PC-9 (cell line): ENCODE measurements around the gene SLC39A1. TPM values are rescaled to one million over a fixed set of nuclear protein-coding genes. Genes with fewer than 3 reads are reported as not detected.

Source experiments
- BruUV-seq: library from RNA; stranded (reverse); fragments of 400-500 nt; replicated peaks from 2 replicates; lab custom pipeline; 2021; lab: Mats Ljungman, UMichigan
- CTCF ChIA-PET: fragments of 300-600 bp; sonication (Branson Sonifier 250); formaldehyde crosslinking; loops from one replicate; lab custom pipeline; 2022; ENCODE audit warnings: antibody characterized with exemption; lab: Charles Lee
- POLR2A ChIA-PET: fragments of 300-600 bp; sonication (Branson Sonifier 250); formaldehyde crosslinking; loops from one replicate; lab custom pipeline; 2022; ENCODE audit warnings: antibody characterized with exemption; ENCODE audit not compliant: unreplicated experiment; lab: Charles Lee
- DNase-seq, 2 experiments: peaks; one replicate each; pipeline versions ENCODE4 v3.0.0 to v3.0.0-alpha.2; 2015 to 2022; ENCODE audit warnings: mixed read lengths in 1 of 2
- H2AFZ ChIP-seq: fragments of 200-600 bp; sonication (generic); 2 replicates; pipeline ENCODE4 v1.8.1; 2017; ENCODE audit warnings: antibody characterized with exemption
- H3F3A ChIP-seq: fragments of 200-600 bp; sonication (generic); 2 replicates; pipeline ENCODE4 v1.8.1; 2017; ENCODE audit warnings: antibody characterized with exemption, mild to moderate bottlenecking, low read depth; ENCODE audit not compliant: insufficient read depth
- H3K27ac ChIP-seq: fragments of 200-600 bp; sonication (generic); 2 replicates; pipeline ENCODE4 v1.6.1; 2016; ENCODE audit warnings: mixed run types
- H3K27me3 ChIP-seq: fragments of 200-600 bp; sonication (generic); 2 replicates; pipeline ENCODE4 v1.6.1; 2016; ENCODE audit warnings: low read depth, mixed run types; ENCODE audit not compliant: insufficient read depth
- H3K36me3 ChIP-seq: fragments of 200-600 bp; sonication (generic); 2 replicates; pipeline ENCODE4 v1.6.1; 2016; ENCODE audit warnings: low read depth, mixed run types
- H3K4me1 ChIP-seq: fragments of 200-600 bp; sonication (generic); replicated peaks from 2 replicates; pipeline ENCODE4 v1.6.1; 2016; ENCODE audit warnings: mixed run types; ENCODE audit not compliant: insufficient read depth
- H3K4me2 ChIP-seq: fragments of 200-600 bp; sonication (generic); 2 replicates; pipeline ENCODE4 v1.6.1; 2017; ENCODE audit warnings: mixed run types
- H3K4me3 ChIP-seq: fragments of 200-600 bp; sonication (generic); 2 replicates; pipeline ENCODE4 v1.6.1; 2016; ENCODE audit warnings: mixed run types
- H3K79me2 ChIP-seq: fragments of 200-600 bp; sonication (generic); 2 replicates; pipeline ENCODE4 v1.6.1; 2017; ENCODE audit warnings: low read depth, mixed run types
- H3K9me2 ChIP-seq: fragments of 200-600 bp; sonication (generic); 2 replicates; pipeline ENCODE4 v1.8.1; 2017; ENCODE audit warnings: mild to moderate bottlenecking; ENCODE audit not compliant: insufficient read depth
- H3K9me3 ChIP-seq: fragments of 200-600 bp; sonication (generic); 2 replicates; pipeline ENCODE4 v1.8.1; 2016; ENCODE audit warnings: low read depth; ENCODE audit not compliant: insufficient read depth
- H4K20me1 ChIP-seq: fragments of 200-600 bp; sonication (generic); 2 replicates; pipeline ENCODE4 v1.8.1; 2017; ENCODE audit not compliant: insufficient read depth
- EZH2 ChIP-seq: fragments of 200-600 bp; sonication (generic); IDR thresholded peaks from 2 replicates; pipeline ENCODE4 v1.8.0; 2017; ENCODE audit warnings: antibody characterized with exemption, low read depth
- intact Hi-C: fragments of 100-400 bp; cut with micrococcal nuclease; formaldehyde crosslinking; loops from one replicate; pipeline ENCODE4 v1.10.0; 2022; ENCODE audit not compliant: unreplicated experiment
- total RNA-seq: library from RNA; stranded (reverse); gene quantifications from 2 replicates; pipeline ENCODE4 v1.2.3, GENCODE V29; 2021
- TF ChIP-seq, protein P1 (sequence below): fragments of 200-600 bp; sonication (generic); conservative IDR thresholded peaks from 2 replicates; pipeline ENCODE4 v1.6.1; 2017; ENCODE audit warnings: mixed run types, antibody characterized with exemption, mild to moderate bottlenecking, moderate library complexity

Gene SLC39A1
- total RNA-seq, 1 experiment from 2014 or later, result 141 TPM

DNA sequence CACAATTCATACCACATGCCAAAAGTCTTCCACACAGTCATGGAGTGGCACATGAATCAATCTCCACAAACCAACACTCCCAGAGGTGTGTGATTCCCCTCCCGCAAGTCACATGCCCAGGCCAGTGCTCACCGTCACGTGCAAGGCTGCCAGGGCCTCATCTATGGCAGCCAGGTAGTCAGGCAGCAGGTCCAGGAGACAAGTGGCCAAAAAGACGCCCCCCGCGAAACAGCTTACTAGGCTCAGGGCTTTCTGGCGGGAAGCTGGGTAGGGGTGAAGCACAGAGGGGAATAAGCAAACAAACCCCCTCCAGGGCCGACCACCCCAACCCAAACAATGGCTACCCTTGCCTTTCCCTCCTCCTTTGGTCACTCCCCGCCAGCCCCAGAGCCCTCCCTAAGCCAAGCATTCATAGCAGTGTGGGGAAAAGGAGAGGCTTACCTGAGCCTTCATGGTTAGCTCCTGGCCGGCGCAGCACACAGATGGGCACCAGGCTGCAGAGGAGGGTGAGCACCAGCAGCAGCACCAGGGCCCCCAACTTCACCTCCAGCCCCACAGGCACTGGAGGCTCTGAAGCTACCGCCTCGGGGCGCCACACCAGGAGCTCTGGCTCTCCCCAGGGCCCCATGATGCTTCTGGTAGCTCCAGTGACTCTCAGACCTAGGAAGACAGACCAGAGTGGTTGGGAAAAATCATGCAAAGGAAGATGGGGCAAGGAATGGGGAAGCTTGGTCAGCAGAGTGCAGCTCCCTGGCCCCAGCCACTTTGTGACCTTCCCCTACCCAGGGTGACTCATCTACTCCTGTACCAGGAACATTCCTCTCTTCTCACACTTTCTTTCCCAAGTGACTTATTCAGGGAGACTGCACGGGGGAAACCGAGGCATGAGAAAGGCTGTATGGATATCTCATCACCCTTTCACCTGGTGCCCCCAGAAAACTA is 978 bp downstream of the SLC39A1 start:
- H3K4me3 ChIP-seq, result peak overlapping the region; percentile 91
- peak; percentile 57 to 81 for DNase-seq
- peaks cover 1% of the 10 kb centered on the region; the same call in 1 of the 2 replicates for H4K20me1 ChIP-seq
- H3K36me3 ChIP-seq, result no peaks in the 10 kb centered on the region
- H3K4me1 ChIP-seq, result peaks cover 42% of the 10 kb centered on the region
- BruUV-seq, result no TSS peak
- H3K4me2 ChIP-seq, result peak overlapping the region; percentile 98
- peaks cover 55% of the 10 kb centered on the region for H3K79me2 ChIP-seq
- H2AFZ ChIP-seq, result peak overlapping the region; percentile 66
- CTCF ChIA-PET, result interaction anchor here (1.3 kb wide), 1 partner anchor 24 kb away, joined by 4 read pairs; the partner anchor contains the start of gene RAB13
- TF ChIP-seq, protein P1, sequence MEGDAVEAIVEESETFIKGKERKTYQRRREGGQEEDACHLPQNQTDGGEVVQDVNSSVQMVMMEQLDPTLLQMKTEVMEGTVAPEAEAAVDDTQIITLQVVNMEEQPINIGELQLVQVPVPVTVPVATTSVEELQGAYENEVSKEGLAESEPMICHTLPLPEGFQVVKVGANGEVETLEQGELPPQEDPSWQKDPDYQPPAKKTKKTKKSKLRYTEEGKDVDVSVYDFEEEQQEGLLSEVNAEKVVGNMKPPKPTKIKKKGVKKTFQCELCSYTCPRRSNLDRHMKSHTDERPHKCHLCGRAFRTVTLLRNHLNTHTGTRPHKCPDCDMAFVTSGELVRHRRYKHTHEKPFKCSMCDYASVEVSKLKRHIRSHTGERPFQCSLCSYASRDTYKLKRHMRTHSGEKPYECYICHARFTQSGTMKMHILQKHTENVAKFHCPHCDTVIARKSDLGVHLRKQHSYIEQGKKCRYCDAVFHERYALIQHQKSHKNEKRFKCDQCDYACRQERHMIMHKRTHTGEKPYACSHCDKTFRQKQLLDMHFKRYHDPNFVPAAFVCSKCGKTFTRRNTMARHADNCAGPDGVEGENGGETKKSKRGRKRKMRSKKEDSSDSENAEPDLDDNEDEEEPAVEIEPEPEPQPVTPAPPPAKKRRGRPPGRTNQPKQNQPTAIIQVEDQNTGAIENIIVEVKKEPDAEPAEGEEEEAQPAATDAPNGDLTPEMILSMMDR, result no peak
- no peak for TF ChIP-seq EZH2
- H3K27ac ChIP-seq, result peak overlapping the region; percentile 92
- H3F3A ChIP-seq, result peaks cover 71% of the 10 kb centered on the region
- H3K9me3 ChIP-seq, result no peaks in the 10 kb centered on the region
- intact Hi-C loops, result loop anchor here (1.0 to 10.0 kb wide), 4 partner anchors 16 to 428 kb away; partner anchors contain the start of genes DENND4B, HAX1, S100A2 and S100A6
- no peaks in the 10 kb centered on the region for H3K9me2 ChIP-seq
- H3K27me3 ChIP-seq, result no peaks in the 10 kb centered on the region
- POLR2A ChIA-PET, result interaction anchor here (0.5 to 1.1 kb wide), 7 partner anchors 10 to 356 kb away, joined by 3 to 10 read pairs (median 4); partner anchors contain the start of genes JTB, RPS27 and SLC27A3

DNA sequence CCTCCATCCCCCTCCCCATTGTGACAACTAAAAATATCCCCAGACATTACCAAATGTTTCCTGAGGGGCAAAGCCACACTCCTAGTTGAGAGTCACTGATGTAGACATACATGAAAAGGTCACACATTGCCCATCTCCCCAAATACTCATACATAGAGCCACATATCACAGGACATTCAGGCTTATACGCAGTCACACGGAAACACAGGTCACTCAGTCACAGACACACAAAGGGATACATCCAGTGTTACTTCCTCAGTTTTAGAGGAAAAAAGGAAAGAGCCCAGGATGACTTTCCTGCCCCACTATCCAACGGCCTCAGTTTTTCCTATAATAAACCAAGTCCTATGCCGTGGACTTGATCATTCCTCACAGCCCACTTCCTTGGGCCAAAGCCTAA is 1.9 kb downstream of the SLC39A1 start:
- CTCF ChIA-PET, result no interaction called here
- Histone ChIP-seq H3K4me3 (peak overlapping the region; percentile 91; the same call in 1 of the 2 replicates), H2AFZ (no peak overlapping the region), H3K27ac (no peak overlapping the region), H3K79me2 (peaks cover 60% of the 10 kb centered on the region), H4K20me1 (peaks cover 10% of the 10 kb centered on the region), H3K9me2 (no peaks in the 10 kb centered on the region), H3K4me2 (peak overlapping the region; percentile 98), H3F3A (peaks cover 62% of the 10 kb centered on the region), H3K36me3 (no peaks in the 10 kb centered on the region), H3K27me3 (no peaks in the 10 kb centered on the region), H3K9me3 (no peaks in the 10 kb centered on the region), H3K4me1 (peaks cover 45% of the 10 kb centered on the region)
- intact Hi-C loops, result loop anchor here (5.0 to 10.0 kb wide), 3 partner anchors 311 to 427 kb away; partner anchors contain the start of genes HAX1, S100A2 and S100A6
- BruUV-seq, result no TSS peak
- TF ChIP-seq, protein P1, result no peak
- TF ChIP-seq EZH2, result no peak
- POLR2A ChIA-PET, result no interaction called here
- DNase-seq, result no peak

DNA sequence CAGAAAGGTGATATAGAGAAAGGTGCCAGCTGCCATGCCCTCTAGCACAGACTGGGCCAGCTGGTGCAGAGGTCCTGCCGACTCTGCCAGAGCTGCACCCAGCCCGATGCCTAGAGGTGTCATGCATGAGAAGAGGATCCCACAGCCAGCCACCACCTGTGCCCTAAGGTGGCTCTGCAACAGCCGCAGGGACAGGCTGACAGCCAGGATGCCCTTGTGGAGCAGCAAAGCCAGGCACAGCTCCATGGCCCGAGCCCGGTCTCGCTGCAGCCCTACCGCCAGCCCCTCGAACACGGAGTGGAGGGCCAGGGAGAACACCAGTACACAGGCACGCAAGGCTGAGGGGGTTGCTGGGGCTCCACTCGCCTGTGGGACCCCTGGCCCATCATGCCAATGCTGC is 3.1 kb downstream of the SLC39A1 start:
- H3K4me1 ChIP-seq, result peaks cover 37% of the 10 kb centered on the region
- H3K9me2 ChIP-seq, result no peaks in the 10 kb centered on the region
- no peaks in the 10 kb centered on the region for H3K27me3 ChIP-seq
- ChIA-PET CTCF (no interaction called here), POLR2A (no interaction called here)
- H3K27ac ChIP-seq, result no peak overlapping the region
- intact Hi-C loops, result loop anchor here (5.0 to 10.0 kb wide), 3 partner anchors 312 to 425 kb away; partner anchors contain the start of genes HAX1, S100A2 and S100A6
- H2AFZ ChIP-seq, result no peak overlapping the region
- peaks cover 19% of the 10 kb centered on the region for H4K20me1 ChIP-seq
- peaks cover 60% of the 10 kb centered on the region for H3K79me2 ChIP-seq
- H3K9me3 ChIP-seq, result no peaks in the 10 kb centered on the region
- no peak overlapping the region for H3K4me2 ChIP-seq
- H3K36me3 ChIP-seq, result no peaks in the 10 kb centered on the region
- no peak for DNase-seq
- no TSS peak for BruUV-seq
- H3F3A ChIP-seq, result peaks cover 53% of the 10 kb centered on the region
- TF ChIP-seq, protein P1, result no peak
- no peak for TF ChIP-seq EZH2
- H3K4me3 ChIP-seq, result no peak overlapping the region
